Measurements from ENCODE around the gene ABCA6. TPM values are rescaled to one million over a fixed set of nuclear protein-coding genes. Genes with fewer than 3 reads are reported as not detected.

Gene ABCA6
- total and polyA plus RNA-seq, 2 of the 13 experiments (the other 11 are each of a cell fraction or from before 2014, with no cell fraction given) = 0.05 to 0.11 TPM

- POLR2A ChIA-PET = no interaction called here
- WGBS (ENCODE audit: low lambda C conversion rate) = 4% methylated on average over 2 of the region's 2 CpGs
- Histone ChIP-seq H4K20me1 (ENCODE audit: insufficient read depth, low read length) (no peaks in the 10 kb centered on the region), H3K4me2 (ENCODE audit: low read depth, low read length) (no peak overlapping the region), H3K79me2 (ENCODE audit: insufficient read depth, low read length) (no peaks in the 10 kb centered on the region), H3K4me1 (ENCODE audit: insufficient read depth, low read length) (peaks cover 14% of the 10 kb centered on the region), H3K9ac (ENCODE audit: insufficient read depth, low read depth, low read length) (no peak overlapping the region), H2AFZ (ENCODE audit: low read length) (no peak overlapping the region), H3K27ac (ENCODE audit: extremely low read length, insufficient read depth, low read length) (no peak overlapping the region), H3K4me3 (replicated peaks in 1 of 3; ENCODE audit: insufficient read depth in 1 of 3, low read depth in 2 of 3, low read length in 3 of 3) (no peak overlapping the region), H3K9me3 (ENCODE audit: low read length) (no peaks in the 10 kb centered on the region), H3K36me3 (replicated peaks in 1 of 2; ENCODE audit: control insufficient read depth in 1 of 2, insufficient read depth in 2 of 2, low read length in 2 of 2) (no peaks in the 10 kb centered on the region), H3K27me3 (ENCODE audit: control insufficient read depth in 1 of 2, insufficient read depth in 2 of 2, low read length in 2 of 2) (0 out of 5 replicates have a peak, but pooled peaks cover 0 to 4% of the 10 kb centered on the region in 2 experiments)
- no peak for ATAC-seq
- in situ Hi-C loops (cut with HindIII; ENCODE audit: extremely low pct_ligation_motif_present, low pct_unique_long_range_greater_than_20kb) = no loop called here
- CTCF ChIA-PET (ENCODE audit: low intra/inter-chr PET ratio, low total read pairs) = no interaction called here
- intact Hi-C loops (cut with micrococcal nuclease; ENCODE audit: unreplicated experiment) = no loop called here
- no TSS peak for BruUV-seq (replicated peaks)
- FAIRE-seq = no peak
- no peak for DNase-seq (ENCODE audit: low spot score)
- TF ChIP-seq GPBP1L1 (CRISPR knock-in tag; IDR thresholded peaks at IDR 0.05) (no peak), ZNF512B (CRISPR knock-in tag; IDR thresholded peaks at IDR 0.05; ENCODE audit: borderline replicate concordance) (no peak), ZFP82 (CRISPR knock-in tag; IDR thresholded peaks at IDR 0.05; ENCODE audit: borderline replicate concordance) (no peak), HNRNPK (IDR thresholded peaks at IDR 0.05; ENCODE audit: low read depth, low read length, poor library complexity, severe bottlenecking) (no peak), TBP (CRISPR knock-in tag; IDR thresholded peaks at IDR 0.05) (no peak), ZFAT (CRISPR knock-in tag; conservative IDR thresholded peaks at IDR 0.05) (no peak), ZNF292 (CRISPR knock-in tag; IDR thresholded peaks at IDR 0.05; ENCODE audit: borderline replicate concordance, low read depth) (no peak), ZNF770 (CRISPR knock-in tag; IDR thresholded peaks at IDR 0.05) (no peak), SRSF9 (IDR thresholded peaks at IDR 0.05; ENCODE audit: borderline replicate concordance, insufficient read depth, low read depth, low read length, poor library complexity, severe bottlenecking) (no peak), BCL6 (CRISPR knock-in tag; IDR thresholded peaks at IDR 0.05) (no peak), RNF219 (CRISPR knock-in tag; IDR thresholded peaks at IDR 0.05) (no peak), ATM (IDR thresholded peaks at IDR 0.05; ENCODE audit: borderline replicate concordance) (no peak), CENPBD1 (CRISPR knock-in tag; IDR thresholded peaks at IDR 0.05; ENCODE audit: borderline replicate concordance, low read depth) (no peak)
These were observed 23.6 kb downstream of the ABCA6 start for GRCh38 chr17:69117855-69118784.

All from HepG2 (cell line).